Measurements from ENCODE around the gene GPR150. TPM values are rescaled to one million over a fixed set of nuclear protein-coding genes. Genes with fewer than 3 reads are reported as not detected.

GPR150 gene
- total RNA-seq, 1 donor from 2014 or later: 0.14 TPM

DNA sequence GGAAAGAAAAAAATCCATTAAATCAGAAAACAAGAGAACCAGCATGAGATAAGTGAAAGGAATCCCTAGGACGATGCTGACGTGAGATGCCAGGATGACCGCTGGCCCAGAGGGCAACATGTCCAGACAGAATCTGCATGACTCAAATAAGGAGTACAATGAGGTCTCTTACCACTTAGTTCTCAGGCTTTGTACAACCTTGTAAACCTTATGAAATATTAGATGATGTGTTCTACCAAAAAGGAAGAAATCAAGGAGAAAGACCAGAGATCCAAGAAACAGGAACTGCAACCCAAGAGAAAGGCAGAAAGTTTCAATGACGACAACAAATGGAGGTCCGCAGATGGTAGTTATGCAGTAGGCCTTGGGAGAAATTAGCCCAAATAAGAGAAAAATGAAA, 2.8 kb upstream of the GPR150 start:
- intact Hi-C loops (cut with micrococcal nuclease): no loop called here
- Histone ChIP-seq H3K27ac (replicated peaks) (no peak overlapping the region), H3K27me3 (ENCODE audit: low read depth) (peaks cover 8% of the 10 kb centered on the region), H3K9me3 (replicated peaks) (peaks cover 15% of the 10 kb centered on the region), H3K36me3 (no peaks in the 10 kb centered on the region), H3K4me3 (no peak overlapping the region), H3K4me1 (peaks cover 24% of the 10 kb centered on the region)
- no peak for DNase-seq
- TF ChIP-seq, protein P1, sequence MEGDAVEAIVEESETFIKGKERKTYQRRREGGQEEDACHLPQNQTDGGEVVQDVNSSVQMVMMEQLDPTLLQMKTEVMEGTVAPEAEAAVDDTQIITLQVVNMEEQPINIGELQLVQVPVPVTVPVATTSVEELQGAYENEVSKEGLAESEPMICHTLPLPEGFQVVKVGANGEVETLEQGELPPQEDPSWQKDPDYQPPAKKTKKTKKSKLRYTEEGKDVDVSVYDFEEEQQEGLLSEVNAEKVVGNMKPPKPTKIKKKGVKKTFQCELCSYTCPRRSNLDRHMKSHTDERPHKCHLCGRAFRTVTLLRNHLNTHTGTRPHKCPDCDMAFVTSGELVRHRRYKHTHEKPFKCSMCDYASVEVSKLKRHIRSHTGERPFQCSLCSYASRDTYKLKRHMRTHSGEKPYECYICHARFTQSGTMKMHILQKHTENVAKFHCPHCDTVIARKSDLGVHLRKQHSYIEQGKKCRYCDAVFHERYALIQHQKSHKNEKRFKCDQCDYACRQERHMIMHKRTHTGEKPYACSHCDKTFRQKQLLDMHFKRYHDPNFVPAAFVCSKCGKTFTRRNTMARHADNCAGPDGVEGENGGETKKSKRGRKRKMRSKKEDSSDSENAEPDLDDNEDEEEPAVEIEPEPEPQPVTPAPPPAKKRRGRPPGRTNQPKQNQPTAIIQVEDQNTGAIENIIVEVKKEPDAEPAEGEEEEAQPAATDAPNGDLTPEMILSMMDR (IDR thresholded peaks at IDR 0.05; ENCODE audit: borderline replicate concordance): no peak

- peaks cover 2% of the 10 kb centered on the region for H3K9me3 ChIP-seq (replicated peaks)
- H3K27me3 ChIP-seq (ENCODE audit: low read depth): peaks cover 8% of the 10 kb centered on the region
- H3K36me3 ChIP-seq: no peaks in the 10 kb centered on the region
- H3K27ac ChIP-seq (replicated peaks): no peak overlapping the region
- peaks cover 24% of the 10 kb centered on the region for H3K4me1 ChIP-seq
- TF ChIP-seq, protein P1 (IDR thresholded peaks at IDR 0.05; ENCODE audit: borderline replicate concordance): no peak
- peak overlapping the region; percentile 76 for H3K4me3 ChIP-seq
- intact Hi-C loops (cut with micrococcal nuclease): no loop called here
- no peak for DNase-seq
Measured at GRCh38 chr5:95619096-95619495, 791 bp upstream of the GPR150 start.

- TF ChIP-seq, protein P1 (IDR thresholded peaks at IDR 0.05; ENCODE audit: borderline replicate concordance): no peak
- intact Hi-C loops (cut with micrococcal nuclease): no loop called here
- H3K36me3 ChIP-seq: no peaks in the 10 kb centered on the region
- no peak for DNase-seq
- peak overlapping the region; percentile 76 for H3K4me3 ChIP-seq
- H3K9me3 ChIP-seq (replicated peaks): no peaks in the 10 kb centered on the region
- H3K27me3 ChIP-seq (ENCODE audit: low read depth): peaks cover 8% of the 10 kb centered on the region
- H3K4me1 ChIP-seq: peaks cover 24% of the 10 kb centered on the region
- H3K27ac ChIP-seq (replicated peaks): no peak overlapping the region
Measured at GRCh38 chr5:95619514-95620029, 315 bp upstream of the GPR150 start.

DNA sequence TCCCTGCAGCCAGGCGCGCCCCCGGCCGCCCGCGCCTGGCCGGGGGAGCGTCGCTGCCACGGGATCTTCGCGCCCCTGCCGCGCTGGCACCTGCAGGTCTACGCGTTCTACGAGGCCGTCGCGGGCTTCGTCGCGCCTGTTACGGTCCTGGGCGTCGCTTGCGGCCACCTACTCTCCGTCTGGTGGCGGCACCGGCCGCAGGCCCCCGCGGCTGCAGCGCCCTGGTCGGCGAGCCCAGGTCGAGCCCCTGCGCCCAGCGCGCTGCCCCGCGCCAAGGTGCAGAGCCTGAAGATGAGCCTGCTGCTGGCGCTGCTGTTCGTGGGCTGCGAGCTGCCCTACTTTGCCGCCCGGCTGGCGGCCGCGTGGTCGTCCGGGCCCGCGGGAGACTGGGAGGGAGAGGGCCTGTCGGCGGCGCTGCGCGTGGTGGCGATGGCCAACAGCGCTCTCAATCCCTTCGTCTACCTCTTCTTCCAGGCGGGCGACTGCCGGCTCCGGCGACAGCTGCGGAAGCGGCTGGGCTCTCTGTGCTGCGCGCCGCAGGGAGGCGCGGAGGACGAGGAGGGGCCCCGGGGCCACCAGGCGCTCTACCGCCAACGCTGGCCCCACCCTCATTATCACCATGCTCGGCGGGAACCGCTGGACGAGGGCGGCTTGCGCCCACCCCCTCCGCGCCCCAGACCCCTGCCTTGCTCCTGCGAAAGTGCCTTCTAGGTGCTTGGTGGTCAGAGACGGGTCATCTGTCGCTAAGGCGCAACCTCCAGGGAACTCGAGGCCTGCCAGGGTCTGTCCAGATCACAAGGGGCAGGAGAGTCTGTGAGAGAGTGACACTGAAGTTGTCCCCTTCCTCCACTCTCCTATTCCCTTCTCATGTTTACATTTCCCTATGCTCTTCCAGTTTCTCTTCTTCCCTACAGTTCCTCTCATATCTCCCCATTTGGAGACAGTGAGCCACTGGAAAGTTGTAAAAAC, 1.3 kb downstream of the GPR150 start:
- peaks cover 8% of the 10 kb centered on the region for H3K27me3 ChIP-seq (ENCODE audit: low read depth)
- no peaks in the 10 kb centered on the region for H3K36me3 ChIP-seq
- H3K4me1 ChIP-seq: peaks cover 24% of the 10 kb centered on the region
- no peak overlapping the region for H3K27ac ChIP-seq (replicated peaks)
- intact Hi-C loops (cut with micrococcal nuclease): no loop called here
- no peaks in the 10 kb centered on the region for H3K9me3 ChIP-seq (replicated peaks)
- TF ChIP-seq, protein P1 (IDR thresholded peaks at IDR 0.05; ENCODE audit: borderline replicate concordance): no peak
- peak overlapping the region; percentile 76 for H3K4me3 ChIP-seq
- DNase-seq: peak; percentile 32

- peak overlapping the region; percentile 76 for H3K4me3 ChIP-seq
- intact Hi-C loops (cut with micrococcal nuclease): no loop called here
Measured at GRCh38 chr5:95621839-95622629, 2.1 kb downstream of the GPR150 start.

More at GRCh38 chr5:95621839-95622629, 2.1 kb downstream of the GPR150 start:
- H3K4me1 ChIP-seq: peaks cover 24% of the 10 kb centered on the region
- DNase-seq: no peak
- no peaks in the 10 kb centered on the region for H3K36me3 ChIP-seq
- no peaks in the 10 kb centered on the region for H3K9me3 ChIP-seq (replicated peaks)
- TF ChIP-seq, protein P1 (IDR thresholded peaks at IDR 0.05; ENCODE audit: borderline replicate concordance): no peak
- H3K27me3 ChIP-seq (ENCODE audit: low read depth): peaks cover 8% of the 10 kb centered on the region
- H3K27ac ChIP-seq (replicated peaks): no peak overlapping the region
